GM21515 (cell line): ENCODE data around the gene RORB.

ENCODE experiments used
- ATAC-seq: cut with Tn5 transposase; IDR thresholded peaks from one replicate; pipeline ENCODE4 v1.9.1; 2021; ENCODE audit not compliant: unreplicated experiment

The RORB gene

GRCh38 chr9:74589576-74589975 is 92.4 kb downstream of the RORB start:
- ATAC-seq = peak; percentile 62

DNA sequence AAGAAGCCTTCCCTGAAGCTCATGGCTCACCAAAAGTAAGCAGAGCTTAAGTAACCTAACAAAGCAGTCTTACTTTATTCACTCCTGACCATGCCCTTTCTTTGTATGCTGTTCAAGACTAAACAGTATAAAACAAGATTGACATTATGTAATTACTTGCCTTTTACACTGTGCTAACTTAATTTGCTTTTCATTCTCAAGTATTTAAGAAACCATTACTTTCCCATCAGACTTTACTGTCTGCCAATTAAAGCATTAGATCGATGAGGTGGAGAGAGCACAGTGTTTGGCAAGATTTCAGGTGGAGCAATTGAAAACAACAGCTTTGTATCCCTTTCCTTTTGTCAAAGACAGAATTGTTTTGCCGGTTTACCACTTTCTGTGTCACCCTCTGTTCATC is 98.2 kb downstream of the RORB start:
- no peak for ATAC-seq

- ATAC-seq = no peak
Observed at GRCh38 chr9:74598874-74599273, 101.7 kb downstream of the RORB start.

- no peak for ATAC-seq
Observed at GRCh38 chr9:74609671-74610405, 112.7 kb downstream of the RORB start.

- no peak for ATAC-seq
Observed at GRCh38 chr9:74610523-74611061, 113.5 kb downstream of the RORB start.

GRCh38 chr9:74630228-74630627 is 133.1 kb downstream of the RORB start:
- ATAC-seq = no peak

- no peak for ATAC-seq
Observed at GRCh38 chr9:74639112-74639511, 142.0 kb downstream of the RORB start.

DNA sequence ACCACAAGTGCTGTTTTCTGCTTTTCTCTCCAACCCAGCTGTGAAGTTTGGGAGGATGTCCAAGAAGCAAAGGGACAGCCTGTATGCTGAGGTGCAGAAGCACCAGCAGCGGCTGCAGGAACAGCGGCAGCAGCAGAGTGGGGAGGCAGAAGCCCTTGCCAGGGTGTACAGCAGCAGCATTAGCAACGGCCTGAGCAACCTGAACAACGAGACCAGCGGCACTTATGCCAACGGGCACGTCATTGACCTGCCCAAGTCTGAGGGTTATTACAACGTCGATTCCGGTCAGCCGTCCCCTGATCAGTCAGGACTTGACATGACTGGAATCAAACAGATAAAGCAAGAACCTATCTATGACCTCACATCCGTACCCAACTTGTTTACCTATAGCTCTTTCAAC is 145.2 kb downstream of the RORB start:
- no peak for ATAC-seq

GRCh38 chr9:74643303-74643923 is 146.3 kb downstream of the RORB start:
- no peak for ATAC-seq

- ATAC-seq = no peak
Observed at GRCh38 chr9:74644023-74644422, 146.9 kb downstream of the RORB start.

DNA sequence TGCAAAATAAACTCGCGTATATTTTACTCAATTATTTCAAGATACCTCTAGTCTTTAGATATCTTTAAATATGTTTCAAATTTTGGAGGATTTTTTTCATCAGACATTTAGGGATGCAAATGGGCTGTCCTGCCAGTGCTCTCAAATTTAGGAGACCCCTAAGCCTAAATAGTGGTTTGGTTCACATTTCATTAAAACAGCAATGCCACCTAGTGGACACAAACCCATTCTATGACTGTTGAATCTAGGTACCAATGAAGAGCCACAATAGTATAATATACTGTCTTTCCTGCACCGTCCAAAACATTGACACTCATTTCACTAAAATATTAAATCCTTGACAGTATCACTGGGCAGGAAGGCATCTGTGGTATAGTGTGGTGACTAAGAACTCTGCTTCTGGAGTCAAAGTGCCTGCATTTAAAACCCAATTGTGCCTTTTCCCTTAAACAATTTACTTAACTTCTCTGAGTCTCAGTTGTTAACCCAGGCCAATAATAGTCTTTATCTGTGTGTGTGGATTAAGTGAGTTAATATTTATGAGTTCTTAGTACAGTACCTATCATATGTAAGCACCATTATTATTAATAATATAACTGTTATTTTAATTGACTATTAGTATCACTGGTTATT is 148.0 kb downstream of the RORB start:
- no peak for ATAC-seq

- no peak for ATAC-seq
Observed at GRCh38 chr9:74653410-74654080, 156.4 kb downstream of the RORB start.

DNA sequence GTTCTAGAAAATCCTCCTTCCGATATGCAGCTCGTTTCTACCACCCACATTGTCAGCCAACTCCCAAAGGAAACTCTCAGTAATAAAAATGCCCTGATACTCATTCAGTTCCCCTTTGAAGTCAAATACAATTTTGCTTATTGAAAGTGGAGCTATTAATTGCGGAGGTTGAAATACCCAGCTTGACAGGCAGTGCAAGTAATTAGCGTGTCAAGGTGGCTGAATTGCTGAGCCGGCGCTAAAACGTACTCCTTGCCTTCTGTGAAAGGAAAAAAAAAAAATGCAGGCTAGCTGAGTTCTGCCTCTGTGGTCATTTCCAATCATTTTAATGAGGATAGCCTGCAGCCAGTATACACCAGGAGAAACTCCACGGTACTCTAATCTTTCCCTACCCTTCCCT is 165.5 kb downstream of the RORB start:
- ATAC-seq = no peak

DNA sequence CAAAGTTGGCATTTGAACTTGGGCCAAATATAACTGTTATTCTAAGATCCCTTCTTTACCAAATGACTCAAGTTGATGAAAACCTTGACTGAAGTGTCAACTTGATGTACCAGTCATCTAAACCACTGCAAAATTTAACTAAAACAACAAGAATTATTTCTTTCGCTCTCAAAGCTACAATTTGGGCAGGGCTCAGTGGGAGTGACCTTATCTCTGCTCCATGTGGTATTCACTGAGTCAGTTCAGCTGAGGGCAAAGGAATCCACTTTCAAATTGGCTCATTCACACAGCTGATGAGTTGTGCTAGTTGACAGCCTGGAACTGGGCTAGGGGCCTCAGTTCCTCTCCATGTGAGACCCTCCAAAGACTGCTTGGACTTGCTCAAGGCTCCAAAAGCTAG is 166.3 kb downstream of the RORB start:
- ATAC-seq = no peak

DNA sequence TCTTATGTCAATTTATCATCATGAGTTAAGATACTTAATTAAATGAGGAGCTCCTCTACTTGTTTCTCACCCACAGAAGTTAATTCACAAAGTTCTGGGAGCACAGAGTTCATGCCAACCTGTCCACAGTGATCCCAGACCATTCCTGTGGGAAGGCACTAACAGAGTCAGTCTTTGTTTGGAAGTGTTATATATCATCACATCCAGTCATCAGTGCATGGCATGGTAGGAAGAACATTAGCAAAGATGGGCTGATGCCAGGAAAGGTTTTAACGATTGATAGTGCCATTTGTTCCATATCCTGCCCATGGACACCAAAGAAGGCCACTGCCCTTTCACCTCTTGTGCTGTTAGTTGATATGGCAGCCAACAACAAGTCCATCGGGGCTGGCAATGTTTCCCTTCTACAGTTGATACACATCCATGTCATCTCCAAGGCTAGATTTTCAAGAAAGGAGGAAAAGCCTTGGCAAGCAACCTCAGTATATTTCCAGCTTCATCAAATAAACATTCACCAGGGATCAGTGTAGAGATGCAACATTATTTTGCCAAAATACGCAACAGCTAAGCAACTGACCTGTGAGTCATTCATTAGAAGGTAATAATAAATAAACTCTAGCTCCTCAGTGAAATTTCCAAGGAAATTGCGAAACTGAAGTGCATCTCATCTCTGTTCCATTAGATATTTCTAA is 169.6 kb downstream of the RORB start:
- no peak for ATAC-seq

GRCh38 chr9:74672237-74672636 is 175.1 kb downstream of the RORB start:
- ATAC-seq = no peak

GRCh38 chr9:74674077-74674476 is 176.9 kb downstream of the RORB start:
- no peak for ATAC-seq

DNA sequence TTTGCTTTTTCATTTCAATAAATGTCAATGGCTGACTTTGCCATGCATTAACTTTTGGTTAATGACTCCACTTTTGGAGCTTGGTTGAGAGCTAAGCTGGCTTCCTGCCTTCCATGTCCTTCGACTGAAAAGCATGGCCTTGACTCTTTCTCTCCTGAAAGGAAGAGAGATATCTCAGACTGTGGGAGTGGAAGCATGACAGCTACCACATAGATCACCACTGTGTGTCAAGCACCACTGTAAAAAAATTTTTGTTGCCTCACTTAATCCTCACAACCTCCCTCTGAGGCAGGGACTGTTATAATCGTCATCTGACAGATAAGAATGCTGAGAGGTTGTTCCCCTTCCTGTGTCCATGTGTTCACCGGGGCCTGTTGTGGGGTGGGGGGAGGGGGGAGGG is 184.8 kb downstream of the RORB start:
- ATAC-seq = no peak

DNA sequence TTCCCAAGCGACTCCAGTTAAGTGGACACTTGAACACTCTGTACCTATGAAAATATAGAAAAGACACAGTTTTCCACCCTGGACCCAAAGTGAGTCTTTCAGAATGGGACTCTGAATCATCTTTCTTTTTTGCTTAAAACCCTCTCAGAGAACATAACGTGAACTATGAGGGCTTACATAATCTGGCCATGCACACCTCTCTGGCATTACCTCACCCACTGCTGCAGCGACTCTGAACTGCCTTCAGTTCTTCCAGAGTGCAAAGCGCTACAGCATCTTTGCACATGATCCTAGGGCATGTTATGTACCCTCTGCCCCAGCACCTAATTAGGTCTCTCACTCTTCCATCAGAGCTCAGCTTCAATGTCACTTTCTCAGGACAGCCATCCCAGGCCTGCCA is 186.2 kb downstream of the RORB start:
- no peak for ATAC-seq

DNA sequence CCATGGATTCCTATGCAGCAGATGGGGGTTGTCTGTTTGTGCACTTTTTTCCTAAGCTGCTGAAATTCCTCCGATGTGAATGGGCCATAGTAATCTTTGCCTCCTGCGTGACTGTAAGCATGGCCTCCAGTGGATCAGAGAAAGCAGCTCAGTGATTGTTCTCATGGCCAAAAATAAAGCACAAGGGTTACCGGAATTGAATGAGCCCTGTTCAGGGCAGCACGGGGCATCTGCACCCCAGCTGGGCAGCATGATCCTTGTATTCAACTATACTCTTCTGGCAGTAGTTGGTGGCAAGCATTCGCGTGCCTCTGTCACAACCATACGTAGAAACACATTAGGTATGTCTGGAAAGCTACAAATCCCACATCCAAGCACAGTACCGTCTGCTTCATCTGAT is 193.9 kb downstream of the RORB start:
- no peak for ATAC-seq

DNA sequence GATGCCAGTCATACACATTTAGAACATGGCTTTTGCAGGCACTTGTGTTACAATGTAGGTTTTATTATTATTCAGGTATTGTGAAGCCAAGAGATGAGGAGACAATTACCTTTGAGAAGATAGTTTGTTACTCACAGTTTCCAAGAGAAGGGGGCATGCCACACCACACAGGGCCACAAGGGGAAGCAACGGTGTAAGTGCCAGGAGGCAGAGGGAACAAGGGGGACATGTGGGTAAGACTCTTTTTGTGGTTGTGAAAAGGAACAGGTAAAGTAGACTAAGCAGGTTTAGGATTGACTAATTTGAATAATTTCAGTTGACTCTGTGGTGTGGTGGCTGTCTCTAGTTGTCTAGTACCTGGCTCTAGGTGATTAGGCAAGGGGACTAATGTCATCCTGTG is 199.4 kb downstream of the RORB start:
- ATAC-seq = no peak
